ENCODE data around the gene PRCD.

Gene PRCD

DNA sequence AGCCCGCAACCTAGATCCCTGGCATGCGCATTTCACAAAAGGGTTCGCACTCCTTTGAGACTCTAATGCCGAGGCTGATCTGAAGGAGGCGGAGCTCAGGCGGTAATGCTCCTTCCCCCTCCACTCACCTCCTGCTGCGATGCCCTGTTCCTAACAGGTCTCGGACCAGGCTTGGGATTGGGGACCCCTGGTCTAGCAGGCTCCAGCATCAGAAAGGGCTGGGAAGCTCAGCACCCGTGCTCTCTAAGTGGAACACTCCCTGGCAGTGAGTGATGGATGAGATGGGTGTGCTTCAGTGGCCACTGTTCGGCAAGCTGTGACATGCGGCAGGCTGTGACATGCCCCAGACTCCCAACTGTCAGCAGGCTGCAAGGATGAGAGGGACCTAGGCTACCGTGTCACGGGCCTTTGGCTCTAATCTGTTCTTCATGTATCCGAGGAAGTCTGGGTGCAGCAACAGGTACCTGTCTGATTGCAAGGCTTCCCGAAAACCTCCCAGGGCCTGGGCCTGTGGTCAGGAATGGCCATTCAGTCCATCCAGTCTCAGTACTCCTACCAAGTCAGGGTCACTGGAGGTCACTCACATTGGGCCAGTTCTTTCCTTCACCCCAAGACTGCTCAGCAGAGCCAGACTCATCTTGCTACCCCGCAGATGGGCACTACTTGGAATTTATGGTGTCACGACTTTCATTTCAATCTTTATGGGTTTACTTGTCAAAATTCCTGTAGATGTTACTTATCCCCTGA is 47.1 kb downstream of the PRCD start:
- DNase-seq: no peak

GRCh38 chr17:76588182-76588581 is 48.3 kb downstream of the PRCD start:
- no peak for DNase-seq

GRCh38 chr17:76593384-76593826 is 53.6 kb downstream of the PRCD start:
- no peak for DNase-seq

DNA sequence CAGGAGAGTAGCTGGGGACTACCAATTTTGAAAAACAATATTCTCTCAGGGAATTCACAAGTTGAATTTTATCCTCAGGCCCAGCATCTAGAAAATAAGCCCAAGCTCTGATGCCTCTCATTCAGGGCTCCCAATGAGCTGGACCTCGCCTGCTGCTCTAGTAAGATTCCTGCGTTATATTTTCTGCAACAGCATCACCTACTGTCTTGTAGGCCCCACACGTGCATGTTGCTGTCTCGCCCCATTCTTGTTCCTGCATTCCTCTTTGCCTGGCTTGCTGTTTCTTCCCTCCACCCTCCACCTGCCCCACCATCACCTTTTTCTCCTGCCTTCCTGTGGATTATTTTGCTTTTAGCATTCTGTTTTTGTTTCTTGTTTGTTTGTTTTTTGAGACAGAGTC is 54.1 kb downstream of the PRCD start:
- no peak for DNase-seq

- DNase-seq: no peak
Measured at GRCh38 chr17:76594690-76595089, 54.8 kb downstream of the PRCD start.
